Ovary (tissue), 9 donors: ENCODE measurements around the gene MANSC1. TPM values are rescaled to one million over a fixed set of nuclear protein-coding genes. Genes with fewer than 3 reads are reported as not detected.

Experiments used
- DNase-seq, 5 donors: peaks; one replicate each; pipeline ENCODE4 v3.0.0-alpha.2; 2019 to 2020
- H3K27ac ChIP-seq, 2 donors: fragments of 200-600 bp; one replicate each; pipeline versions ENCODE4 v1.5.1 to v1.8.0; 2019 to 2022
- H3K27me3 ChIP-seq: fragments of 200-600 bp; one replicate; pipeline ENCODE4 v1.8.0; 2022
- H3K36me3 ChIP-seq: fragments of 200-600 bp; sonication (generic); one replicate; pipeline ENCODE4 v1.5.1; 2019
- H3K4me1 ChIP-seq: one replicate; pipeline ENCODE4 v1.8.1; 2013; ENCODE audit warnings: mild to moderate bottlenecking, moderate library complexity; ENCODE audit not compliant: insufficient read depth
- H3K4me3 ChIP-seq: fragments of 200-600 bp; sonication (generic); one replicate; pipeline ENCODE4 v1.5.1; 2017
- H3K9me3 ChIP-seq, 2 donors: fragments of 200-600 bp in 1 of 2; sonication (generic) in 1 of 2; one replicate each; pipeline versions ENCODE4 v1.5.1 to v1.8.1; 2013 to 2019; ENCODE audit warnings: mild to moderate bottlenecking in 1 of 2, moderate library complexity in 1 of 2
- EP300 ChIP-seq: sonication (generic); formaldehyde crosslinking; IDR thresholded peaks from one replicate; pipeline ENCODE4 v1.6.1; 2017; ENCODE audit warnings: antibody characterized with exemption
- POLR2A ChIP-seq: fragments of 450-650 bp; IDR thresholded peaks from one replicate; pipeline ENCODE4 v1.6.1; 2017; ENCODE audit warnings: antibody characterized with exemption, mild to moderate bottlenecking, moderate library complexity
- WGBS, 3 donors: extraction: QIAGEN DNeasy Blood & Tissue Kit in 1 of 3; methylation state at CpG; one replicate each; pipeline versions ENCODE4 v1.1.5 to v1.1.7; 2013 to 2017; 5-methylcytosine and 5-hydroxymethylcytosine counted together
- intact Hi-C, 4 donors: fragments of 100-400 bp; cut with DNase I; formaldehyde crosslinking; loops; one replicate each; pipeline versions ENCODE4 v1.11.0 to v1.15.1; 2022 to 2023
- polyA plus RNA-seq, 2 donors: library from polyadenylated mRNA; stranded (reverse); fragments of 200-250 nt in 1 of 2; fragments of 350-450 nt in 1 of 2; fragmentation: Illumina TruSeq in 1 of 2; extraction: RNeasy Lipid Tissue Mini Kit (QIAGEN cat#74804) in 1 of 2; gene quantifications; one replicate each; pipeline ENCODE4 v1.2.3, GENCODE V29; 2013 to 2014
- small RNA-seq: library from RNA; depleted of rRNA; stranded (forward); fragments of <200 nt; gene quantifications from one replicate; pipeline ENCODE3, GENCODE V24; 2016
- total RNA-seq, 7 donors: library from RNA; depleted of rRNA in 2 of 7; stranded (reverse); fragments of >200 nt in 2 of 7; fragmentation: NEBNext Ultra II Directional in 3 of 7; extraction: Animal tissue kit (Norgen Biotek cat#: 25700) in 3 of 7; gene quantifications; one replicate each; pipeline versions ENCODE4 v1.1.0 to v1.2.4, GENCODE V29; 2016 to 2023
- TF ChIP-seq, protein P1 (sequence below), 3 donors: fragments of 450-650 bp in 2 of 3; fragments of 200-600 bp in 1 of 3; IDR thresholded peaks; one replicate each; pipeline versions ENCODE4 v1.5.1 to v1.8.0; 2016 to 2022; ENCODE audit warnings: antibody characterized with exemption in 3 of 3, mild to moderate bottlenecking in 1 of 3
- donor health status: DM: no; HTN: no; CAD: no; lungs with moderate emphysema.
- donor health status: DM: no; HTN: no; CAD: no.
- donor health status: Bipolar disorder and iron deficiency.
- donor health status: DM: yes; HTN: yes; CAD: no.
- donor health status: DM: no; HTN: no; CAD: no.
- donor health status: DM: yes; HTN: yes; CAD: no.

MANSC1 gene
- total and polyA plus RNA-seq, 9 donors = 5.0 to 33.3 (median 17.2) TPM

- H3K36me3 ChIP-seq = no peaks in the 10 kb centered on the region
- no peaks in the 10 kb centered on the region for H3K9me3 ChIP-seq
- H3K4me1 ChIP-seq = peaks cover 6% of the 10 kb centered on the region
- H3K27me3 ChIP-seq = no peaks in the 10 kb centered on the region
- intact Hi-C loops = no loop called here
- TF ChIP-seq POLR2A (no peak), EP300 (no peak)
- TF ChIP-seq, protein P1, sequence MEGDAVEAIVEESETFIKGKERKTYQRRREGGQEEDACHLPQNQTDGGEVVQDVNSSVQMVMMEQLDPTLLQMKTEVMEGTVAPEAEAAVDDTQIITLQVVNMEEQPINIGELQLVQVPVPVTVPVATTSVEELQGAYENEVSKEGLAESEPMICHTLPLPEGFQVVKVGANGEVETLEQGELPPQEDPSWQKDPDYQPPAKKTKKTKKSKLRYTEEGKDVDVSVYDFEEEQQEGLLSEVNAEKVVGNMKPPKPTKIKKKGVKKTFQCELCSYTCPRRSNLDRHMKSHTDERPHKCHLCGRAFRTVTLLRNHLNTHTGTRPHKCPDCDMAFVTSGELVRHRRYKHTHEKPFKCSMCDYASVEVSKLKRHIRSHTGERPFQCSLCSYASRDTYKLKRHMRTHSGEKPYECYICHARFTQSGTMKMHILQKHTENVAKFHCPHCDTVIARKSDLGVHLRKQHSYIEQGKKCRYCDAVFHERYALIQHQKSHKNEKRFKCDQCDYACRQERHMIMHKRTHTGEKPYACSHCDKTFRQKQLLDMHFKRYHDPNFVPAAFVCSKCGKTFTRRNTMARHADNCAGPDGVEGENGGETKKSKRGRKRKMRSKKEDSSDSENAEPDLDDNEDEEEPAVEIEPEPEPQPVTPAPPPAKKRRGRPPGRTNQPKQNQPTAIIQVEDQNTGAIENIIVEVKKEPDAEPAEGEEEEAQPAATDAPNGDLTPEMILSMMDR (IDR thresholded peaks at IDR 0.05) = no peak
- DNase-seq = no peak
- H3K27ac ChIP-seq = no peak overlapping the region
- WGBS, 3 donors = 6 to 21% (median 6%) methylated on average over 3 of the region's 3 CpGs
- H3K4me3 ChIP-seq = no peak overlapping the region
Measured at GRCh38 chr12:12282202-12282601, 67.8 kb downstream of the MANSC1 start.

DNA sequence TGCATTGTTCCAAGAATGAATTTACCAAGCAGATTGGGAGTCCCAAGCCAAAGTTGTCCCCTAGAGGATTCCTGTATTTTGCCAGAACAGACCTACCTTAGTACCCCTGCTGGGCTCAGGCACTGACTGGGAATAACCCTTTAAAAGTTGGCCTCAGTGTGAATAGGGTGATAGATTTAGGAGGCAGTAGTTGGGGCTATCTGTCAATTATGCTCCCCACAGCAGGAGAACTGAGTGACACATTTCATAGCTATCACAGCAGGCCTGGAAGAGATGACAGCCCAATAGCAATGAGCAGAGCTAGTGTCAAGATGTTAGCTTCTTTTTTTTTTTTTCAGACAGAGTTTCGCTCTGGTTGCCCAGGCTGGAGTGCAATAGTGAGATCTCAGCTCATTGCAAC lies 68.9 kb downstream of the MANSC1 start:
- TF ChIP-seq POLR2A (no peak), EP300 (no peak)
- TF ChIP-seq, protein P1 (IDR thresholded peaks at IDR 0.05) = no peak
- no peak overlapping the region for H3K4me3 ChIP-seq
- H3K4me1 ChIP-seq = peaks cover 6% of the 10 kb centered on the region
- no peaks in the 10 kb centered on the region for H3K9me3 ChIP-seq
- WGBS, 3 donors = 100% methylated on average over 1 of the region's 1 CpG
- no peaks in the 10 kb centered on the region for H3K36me3 ChIP-seq
- no peak for DNase-seq
- intact Hi-C loops = no loop called here
- H3K27me3 ChIP-seq = no peaks in the 10 kb centered on the region
- H3K27ac ChIP-seq = no peak overlapping the region

GRCh38 chr12:12278899-12279298 lies 71.1 kb downstream of the MANSC1 start:
- no peak for DNase-seq
- Histone ChIP-seq H3K27ac (no peak overlapping the region), H3K36me3 (no peaks in the 10 kb centered on the region), H3K4me1 (peaks cover 6% of the 10 kb centered on the region), H3K4me3 (no peak overlapping the region), H3K9me3 (no peaks in the 10 kb centered on the region), H3K27me3 (no peaks in the 10 kb centered on the region)
- WGBS, 3 donors = 51 to 73% (median 57%) methylated on average over 4 of the region's 4 CpGs
- intact Hi-C loops = no loop called here
- TF ChIP-seq EP300 = no peak
- no peak for TF ChIP-seq POLR2A
- TF ChIP-seq, protein P1 (IDR thresholded peaks at IDR 0.05) = no peak

Small RNA genes lying within 50 kb of the gene (small RNA-seq; reads per million reads assigned to genes)
- not detected for gene RNU6-318P

Other genes with a start within 250 kb of the MANSC1 start
- 10 to 100 TPM; 25.4 to 46.5 (median 44.7) TPM for gene LRP6, start 83.2 kb downstream of the MANSC1 start, total RNA-seq
- 10 to 100 TPM; 11.9 to 18.0 TPM for gene LRP6, start 83.2 kb downstream of the MANSC1 start, polyA plus RNA-seq
- gene BORCS5, start 6.8 kb upstream of the MANSC1 start, total RNA-seq = 10 to 100 TPM in 6 of 7 donors, 1 to 10 TPM in 1; 6.2 to 20.4 (median 11.6) TPM
- gene BORCS5, start 6.8 kb upstream of the MANSC1 start, polyA plus RNA-seq = 1 to 10 TPM; 7.2 to 9.7 TPM
- gene DUSP16, start 212.6 kb upstream of the MANSC1 start, total RNA-seq = 10 to 100 TPM; 17.8 to 35.5 (median 27.3) TPM
- gene DUSP16, start 212.6 kb upstream of the MANSC1 start, polyA plus RNA-seq = 10 to 100 TPM; 12.5 to 54.0 TPM